Thyroid gland (tissue), 4 donors: ENCODE results near the gene ZNF429.

ENCODE experiments used
- CTCF ChIP-seq, 6 experiments: fragments of 200-600 bp in 3 of 6; fragments of 450-650 bp in 3 of 6; sonication (generic) in 3 of 6; IDR thresholded peaks; one replicate each; pipeline ENCODE4 v1.5.1; 2016 to 2019; ENCODE audit warnings: antibody characterized with exemption in 6 of 6, mild to moderate bottlenecking in 2 of 6, inconsistent platforms in 1 of 6, moderate library complexity in 1 of 6
- POLR2A ChIP-seq, 2 donors: fragments of 450-650 bp; IDR thresholded peaks; one replicate each; pipeline ENCODE4 v1.6.1; 2017; ENCODE audit warnings: antibody characterized with exemption in 2 of 2, mild to moderate bottlenecking in 2 of 2, moderate library complexity in 1 of 2

- TF ChIP-seq CTCF (IDR thresholded peaks at IDR 0.05) (no peak), POLR2A (IDR thresholded peaks at IDR 0.05) (no peak)
Measured at GRCh38 chr19:21466627-21467026, 38.8 kb upstream of the ZNF429 start.
